Astrocyte (in vitro differentiated cells and primary cell): ENCODE data around the gene TRIM26.

Experiments
- EZH2 ChIP-seq: IDR thresholded peaks from 2 replicates; pipeline ENCODE4 v1.6.1; 2012; ENCODE audit warnings: mild to moderate bottlenecking, low read length, inconsistent platforms; ENCODE audit not compliant: insufficient read depth
- TF ChIP-seq, protein P1 (sequence below): IDR thresholded peaks from 2 replicates; pipeline ENCODE4 v1.5.1; 2011; ENCODE audit warnings: low read depth, mild to moderate bottlenecking, inconsistent platforms, low read length, moderate library complexity; ENCODE audit not compliant: insufficient read depth

DNA sequence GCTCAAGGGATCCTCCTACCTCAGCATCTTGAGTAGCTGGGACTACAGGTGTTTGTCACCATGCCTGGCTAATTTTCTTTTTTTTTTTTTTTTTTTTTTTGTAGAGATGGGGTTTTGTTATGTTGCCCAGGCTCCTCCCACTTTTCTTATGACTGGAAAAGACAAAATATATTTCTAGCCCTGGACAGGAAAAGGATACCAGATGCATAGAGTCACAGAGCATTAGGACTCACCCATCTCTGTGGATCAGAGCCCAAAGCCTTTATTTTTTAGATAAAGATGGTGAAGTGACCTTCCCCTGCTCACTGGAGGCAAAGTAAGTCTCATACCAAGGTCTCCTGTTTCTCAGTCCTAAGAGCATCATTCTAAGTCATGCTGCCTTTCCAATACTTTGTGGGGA lies 55.6 kb downstream of the TRIM26 start:
- TF ChIP-seq, protein P1, sequence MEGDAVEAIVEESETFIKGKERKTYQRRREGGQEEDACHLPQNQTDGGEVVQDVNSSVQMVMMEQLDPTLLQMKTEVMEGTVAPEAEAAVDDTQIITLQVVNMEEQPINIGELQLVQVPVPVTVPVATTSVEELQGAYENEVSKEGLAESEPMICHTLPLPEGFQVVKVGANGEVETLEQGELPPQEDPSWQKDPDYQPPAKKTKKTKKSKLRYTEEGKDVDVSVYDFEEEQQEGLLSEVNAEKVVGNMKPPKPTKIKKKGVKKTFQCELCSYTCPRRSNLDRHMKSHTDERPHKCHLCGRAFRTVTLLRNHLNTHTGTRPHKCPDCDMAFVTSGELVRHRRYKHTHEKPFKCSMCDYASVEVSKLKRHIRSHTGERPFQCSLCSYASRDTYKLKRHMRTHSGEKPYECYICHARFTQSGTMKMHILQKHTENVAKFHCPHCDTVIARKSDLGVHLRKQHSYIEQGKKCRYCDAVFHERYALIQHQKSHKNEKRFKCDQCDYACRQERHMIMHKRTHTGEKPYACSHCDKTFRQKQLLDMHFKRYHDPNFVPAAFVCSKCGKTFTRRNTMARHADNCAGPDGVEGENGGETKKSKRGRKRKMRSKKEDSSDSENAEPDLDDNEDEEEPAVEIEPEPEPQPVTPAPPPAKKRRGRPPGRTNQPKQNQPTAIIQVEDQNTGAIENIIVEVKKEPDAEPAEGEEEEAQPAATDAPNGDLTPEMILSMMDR: no peak
- TF ChIP-seq EZH2: no peak
